AML-193 (cell line): Measurements from ENCODE around the gene FTHL17.

Experiments used
- DNase-seq, 2 experiments: peaks; one replicate each; lab custom pipeline; 2025; lab: John Stamatoyannopoulos, UW

The FTHL17 gene

GRCh38 chrX:31071725-31072124, at the start of gene FTHL17:
FTHL17 (minus strand) TSS chrX:31072041; CDS start chrX:31071953, 88 bp downstream.
- no peak for DNase-seq

GRCh38 chrX:31117266-31117665, 45.4 kb upstream of the FTHL17 start:
- DNase-seq, result no peak

GRCh38 chrX:31115398-31115797, 43.6 kb upstream of the FTHL17 start:
- DNase-seq, result no peak

GRCh38 chrX:31114858-31115257, 43.0 kb upstream of the FTHL17 start:
- DNase-seq, result no peak

GRCh38 chrX:31112226-31112999, 40.6 kb upstream of the FTHL17 start:
- no peak for DNase-seq

GRCh38 chrX:31110657-31111056, 38.8 kb upstream of the FTHL17 start:
- no peak for DNase-seq

GRCh38 chrX:31099536-31100090, 27.8 kb upstream of the FTHL17 start:
- DNase-seq, result no peak

- DNase-seq, result no peak
Observed at GRCh38 chrX:31098079-31098478, 26.2 kb upstream of the FTHL17 start.

- DNase-seq, result no peak
Observed at GRCh38 chrX:31093639-31093975, 21.8 kb upstream of the FTHL17 start.

- no peak for DNase-seq
Observed at GRCh38 chrX:31092970-31093638, 21.3 kb upstream of the FTHL17 start.

GRCh38 chrX:31092476-31092875, 20.6 kb upstream of the FTHL17 start:
- DNase-seq, result no peak

- no peak for DNase-seq
Observed at GRCh38 chrX:31091819-31092218, 20.0 kb upstream of the FTHL17 start.

- no peak for DNase-seq
Observed at GRCh38 chrX:31074522-31074921, 2.7 kb upstream of the FTHL17 start.

- DNase-seq, result no peak
Observed at GRCh38 chrX:31071262-31071661, 579 bp downstream of the FTHL17 start.

GRCh38 chrX:31070057-31070468, 1.8 kb downstream of the FTHL17 start:
- no peak for DNase-seq

GRCh38 chrX:31063114-31063513, 8.7 kb downstream of the FTHL17 start:
- DNase-seq, result no peak

GRCh38 chrX:31061091-31061490, 10.8 kb downstream of the FTHL17 start:
- DNase-seq, result no peak

- no peak for DNase-seq
Observed at GRCh38 chrX:31060016-31060415, 11.8 kb downstream of the FTHL17 start.

GRCh38 chrX:31058284-31058683, 13.6 kb downstream of the FTHL17 start:
- DNase-seq, result no peak

GRCh38 chrX:31057691-31058090, 14.2 kb downstream of the FTHL17 start:
- no peak for DNase-seq

GRCh38 chrX:31057291-31057690, 14.6 kb downstream of the FTHL17 start:
- no peak for DNase-seq

GRCh38 chrX:31053621-31054020, 18.2 kb downstream of the FTHL17 start:
- no peak for DNase-seq

- DNase-seq, result no peak
Observed at GRCh38 chrX:31039327-31039711, 32.5 kb downstream of the FTHL17 start.
